Measurements from ENCODE around the gene TMEM134. TPM values are rescaled to one million over a fixed set of nuclear protein-coding genes. Genes with fewer than 3 reads are reported as not detected.

The TMEM134 gene
- total RNA-seq, 4 donors from 2014 or later, result 6.9 to 59.5 (median 36.0) TPM

DNA sequence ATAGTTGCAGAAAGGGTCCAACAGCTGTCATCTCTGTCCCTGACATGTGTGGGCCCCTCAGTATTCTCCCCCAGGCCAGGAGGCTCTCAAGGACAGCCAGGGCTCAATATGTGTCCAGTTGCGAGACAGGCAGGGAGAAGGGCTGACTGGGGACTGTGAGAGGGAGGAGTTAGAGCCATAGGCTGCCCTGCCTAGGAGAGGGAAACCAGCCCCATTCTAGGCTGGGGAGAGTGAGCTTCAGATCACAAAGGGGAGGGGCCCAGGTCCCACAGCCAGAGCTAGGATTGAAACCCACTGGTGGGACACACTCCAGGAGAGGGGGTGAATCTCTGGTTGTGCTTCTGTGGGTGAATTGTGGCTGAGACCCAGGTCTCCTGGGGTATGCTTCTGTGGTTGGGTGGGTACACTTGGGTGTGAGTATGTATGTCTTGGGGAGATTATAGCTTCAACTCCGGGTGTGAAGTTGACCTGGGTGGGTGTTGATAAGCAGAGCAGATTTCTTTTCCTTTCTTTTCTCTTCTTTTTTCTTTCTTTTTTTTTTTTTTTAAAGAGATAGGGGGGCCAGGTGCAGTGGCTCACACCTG is 55.7 kb downstream of the TMEM134 start:
- H3K27ac ChIP-seq, result no peak overlapping the region
- peaks cover 0 to 20% of the 10 kb centered on the region in 2 donors for H3K27me3 ChIP-seq
- intact Hi-C loops (cut with DNase I; ENCODE audit: low total_unique reads), result no loop called here
- no peaks in the 10 kb centered on the region for H3K9me3 ChIP-seq
- no peak for DNase-seq
- TF ChIP-seq POLR2A (IDR thresholded peaks at IDR 0.05), result no peak
- TF ChIP-seq, protein P1, sequence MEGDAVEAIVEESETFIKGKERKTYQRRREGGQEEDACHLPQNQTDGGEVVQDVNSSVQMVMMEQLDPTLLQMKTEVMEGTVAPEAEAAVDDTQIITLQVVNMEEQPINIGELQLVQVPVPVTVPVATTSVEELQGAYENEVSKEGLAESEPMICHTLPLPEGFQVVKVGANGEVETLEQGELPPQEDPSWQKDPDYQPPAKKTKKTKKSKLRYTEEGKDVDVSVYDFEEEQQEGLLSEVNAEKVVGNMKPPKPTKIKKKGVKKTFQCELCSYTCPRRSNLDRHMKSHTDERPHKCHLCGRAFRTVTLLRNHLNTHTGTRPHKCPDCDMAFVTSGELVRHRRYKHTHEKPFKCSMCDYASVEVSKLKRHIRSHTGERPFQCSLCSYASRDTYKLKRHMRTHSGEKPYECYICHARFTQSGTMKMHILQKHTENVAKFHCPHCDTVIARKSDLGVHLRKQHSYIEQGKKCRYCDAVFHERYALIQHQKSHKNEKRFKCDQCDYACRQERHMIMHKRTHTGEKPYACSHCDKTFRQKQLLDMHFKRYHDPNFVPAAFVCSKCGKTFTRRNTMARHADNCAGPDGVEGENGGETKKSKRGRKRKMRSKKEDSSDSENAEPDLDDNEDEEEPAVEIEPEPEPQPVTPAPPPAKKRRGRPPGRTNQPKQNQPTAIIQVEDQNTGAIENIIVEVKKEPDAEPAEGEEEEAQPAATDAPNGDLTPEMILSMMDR (IDR thresholded peaks at IDR 0.05), result no peak
- no peaks in the 10 kb centered on the region for H3K36me3 ChIP-seq
- peaks cover 0 to 6% of the 10 kb centered on the region in 2 donors for H3K4me1 ChIP-seq
- no peak overlapping the region for H3K4me3 ChIP-seq

DNA sequence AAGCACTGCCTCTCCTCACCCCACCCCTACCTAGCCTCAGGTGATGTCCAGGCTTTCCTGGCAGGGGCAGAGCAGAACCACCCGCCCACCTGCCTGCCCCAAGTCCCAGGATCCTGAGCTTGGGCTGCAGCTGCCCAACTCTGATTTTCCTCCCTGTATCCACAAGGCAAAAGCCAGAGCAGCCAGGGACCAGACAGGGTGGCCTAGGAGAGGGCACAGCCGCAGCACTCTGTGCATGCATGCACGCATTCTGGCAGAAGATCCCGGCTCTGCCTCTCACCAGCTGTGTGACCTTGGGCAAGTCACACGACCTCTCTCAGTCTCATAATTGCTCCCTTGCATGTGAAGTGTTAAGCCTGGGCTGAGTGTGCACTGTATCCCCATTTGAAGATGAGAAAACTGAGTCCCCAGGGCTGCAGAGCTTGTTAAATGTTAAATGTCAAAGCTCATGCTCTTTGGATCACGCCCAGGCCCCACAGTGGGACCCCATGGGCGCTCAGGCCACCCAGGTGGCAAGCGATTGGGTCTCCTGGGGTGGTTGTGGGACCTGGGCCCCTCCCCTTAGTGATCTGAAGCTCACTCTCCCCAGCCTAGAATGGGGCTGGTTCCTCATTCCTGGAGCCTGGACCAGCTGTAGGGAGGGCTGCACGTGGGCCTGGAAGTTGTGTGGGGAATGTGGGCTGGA is 56.4 kb downstream of the TMEM134 start:
- Histone ChIP-seq H3K9me3 (no peaks in the 10 kb centered on the region), H3K4me3 (no peak overlapping the region), H3K27ac (no peak overlapping the region), H3K27me3 (peaks cover 0 to 20% of the 10 kb centered on the region in 2 donors), H3K4me1 (peaks cover 0 to 6% of the 10 kb centered on the region in 2 donors), H3K36me3 (no peaks in the 10 kb centered on the region)
- intact Hi-C loops (cut with DNase I; ENCODE audit: low total_unique reads), result no loop called here
- no peak for TF ChIP-seq POLR2A (IDR thresholded peaks at IDR 0.05)
- TF ChIP-seq, protein P1 (IDR thresholded peaks at IDR 0.05), result no peak
- no peak for DNase-seq

DNA sequence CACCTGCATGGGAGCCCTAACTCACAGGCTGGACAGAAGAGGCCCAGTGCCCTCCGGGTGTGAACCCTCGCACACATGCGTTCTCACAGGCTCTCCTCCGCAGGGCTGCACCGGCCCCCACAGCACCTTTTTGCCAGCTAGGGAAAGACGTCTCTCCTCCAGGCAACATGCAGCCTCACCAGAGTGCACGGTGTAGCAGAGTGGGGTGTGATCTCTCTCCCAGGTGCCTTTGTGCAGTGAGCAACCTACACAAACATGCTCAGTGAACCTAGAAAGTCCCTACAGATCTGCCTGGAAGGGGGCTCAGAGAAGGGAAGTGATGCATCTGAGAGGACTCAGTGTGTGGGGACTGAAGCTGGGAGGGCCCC is 57.3 kb downstream of the TMEM134 start:
- H3K4me1 ChIP-seq, result peaks cover 0 to 6% of the 10 kb centered on the region in 2 donors
- H3K9me3 ChIP-seq, result no peaks in the 10 kb centered on the region
- H3K27me3 ChIP-seq, result peaks cover 0 to 20% of the 10 kb centered on the region in 2 donors
- H3K4me3 ChIP-seq, result no peak overlapping the region
- no peaks in the 10 kb centered on the region for H3K36me3 ChIP-seq
- intact Hi-C loops (cut with DNase I; ENCODE audit: low total_unique reads), result no loop called here
- no peak for TF ChIP-seq POLR2A (IDR thresholded peaks at IDR 0.05)
- TF ChIP-seq, protein P1 (IDR thresholded peaks at IDR 0.05), result no peak
- no peak overlapping the region for H3K27ac ChIP-seq
- DNase-seq, result no peak

Small RNA genes within 50 kb of the gene (microRNA-seq; reads per million reads assigned to microRNA genes)
- not detected for gene MIR6752 (ENCODE audit: borderline microRNAs expressed, borderline replicate concordance)

Small RNA genes within 50 kb of the gene (small RNA-seq; reads per million reads assigned to genes)
- not detected for gene MIR6752

Other genes starting within 250 kb of the TMEM134 start
- 10 to 100 TPM; 25.0 to 93.8 (median 64.2) TPM for gene GRK2, start 202.8 kb downstream of the TMEM134 start, total RNA-seq
- gene ANKRD13D, start 179.9 kb downstream of the TMEM134 start, total RNA-seq, result 10 to 100 TPM in 3 of 4 donors, 1 to 10 TPM in 1; 7.4 to 63.7 (median 22.5) TPM
- gene SSH3, start 165.7 kb downstream of the TMEM134 start, total RNA-seq, result 10 to 100 TPM in 3 of 4 donors, 1 to 10 TPM in 1; 7.7 to 48.8 (median 19.1) TPM
- gene POLD4, start 115.7 kb downstream of the TMEM134 start, total RNA-seq, result 10 to 100 TPM in 3 of 4 donors, 1 to 10 TPM in 1; 8.7 to 65.6 (median 31.3) TPM
- gene CLCF1, start 95.7 kb downstream of the TMEM134 start, total RNA-seq, result 10 to 100 TPM in 1 of 4 donors, 1 to 10 TPM in 2, under 1 TPM in 1; 0.77 to 19.3 (median 7.4) TPM
- gene RAD9A, start 77.3 kb downstream of the TMEM134 start, total RNA-seq, result 10 to 100 TPM in 2 of 4 donors, 1 to 10 TPM in 2; 2.6 to 37.3 (median 11.6) TPM
- gene PPP1CA, start 67.4 kb downstream of the TMEM134 start, total RNA-seq, result 100 to 1,000 TPM in 1 of 4 donors, 10 to 100 TPM in 3; 15.9 to 180 (median 77.1) TPM
- 1 to 10 TPM in 2 of 4 donors, not detected in 2; 1.3 to 2.5 TPM for gene TBC1D10C, start 65.2 kb downstream of the TMEM134 start, total RNA-seq
- gene CARNS1, start 53.6 kb downstream of the TMEM134 start, total RNA-seq, result 1 to 10 TPM in 1 of 4 donors, under 1 TPM in 1, not detected in 2; 0.76 to 3.3 TPM
- gene RPS6KB2, start 40.8 kb downstream of the TMEM134 start, total RNA-seq, result 10 to 100 TPM; 25.6 to 45.0 (median 30.7) TPM
- 1 to 10 TPM in 3 of 4 donors, under 1 TPM in 1; 0.29 to 5.0 (median 1.9) TPM for gene PTPRCAP, start 31.6 kb downstream of the TMEM134 start, total RNA-seq
- gene CORO1B, start 25.8 kb downstream of the TMEM134 start, total RNA-seq, result 10 to 100 TPM; 34.7 to 79.2 (median 69.0) TPM
- gene GPR152, start 16.5 kb downstream of the TMEM134 start, total RNA-seq, result not detected
- 1 to 10 TPM in 1 of 4 donors, under 1 TPM in 1, not detected in 2; 0.67 to 1.9 TPM for gene CABP4, start 13.9 kb downstream of the TMEM134 start, total RNA-seq
- gene AIP, start 13.8 kb upstream of the TMEM134 start, total RNA-seq, result 100 to 1,000 TPM in 1 of 4 donors, 10 to 100 TPM in 3; 52.9 to 131 (median 85.5) TPM
- 10 to 100 TPM in 3 of 4 donors, 1 to 10 TPM in 1; 7.9 to 89.7 (median 15.2) TPM for gene PITPNM1, start 36.1 kb upstream of the TMEM134 start, total RNA-seq
- 10 to 100 TPM in 1 of 4 donors, 1 to 10 TPM in 3; 2.1 to 28.7 (median 6.9) TPM for gene CDK2AP2, start 38.9 kb upstream of the TMEM134 start, total RNA-seq
- not detected for gene CABP2, start 54.2 kb upstream of the TMEM134 start, total RNA-seq
- gene GSTP1, start 114.6 kb upstream of the TMEM134 start, total RNA-seq, result 100 to 1,000 TPM; 410 to 885 (median 651) TPM
- 100 to 1,000 TPM in 3 of 4 donors, 10 to 100 TPM in 1; 75.6 to 207 (median 142) TPM for gene NDUFV1, start 137.7 kb upstream of the TMEM134 start, total RNA-seq
- 1 to 10 TPM in 2 of 4 donors, not detected in 2; 3.5 to 7.6 TPM for gene NUDT8, start 160.7 kb upstream of the TMEM134 start, total RNA-seq
- not detected for gene TBX10, start 170.5 kb upstream of the TMEM134 start, total RNA-seq
- gene ACY3, start 181.5 kb upstream of the TMEM134 start, total RNA-seq, result not detected
- gene ALDH3B2, start 205.4 kb upstream of the TMEM134 start, total RNA-seq, result 1 to 10 TPM in 1 of 4 donors, not detected in 3; 1.2 TPM